Panc1 (cell line): ENCODE results near the gene CABP2. TPM values are rescaled to one million over a fixed set of nuclear protein-coding genes. Genes with fewer than 3 reads are reported as not detected.

Experiments used
- ATAC-seq: fragments of 200-7000 bp; cut with Tn5 transposase; 2 replicates; pipeline ENCODE4 v1.9.1; 2020; ENCODE audit warnings: mild to moderate bottlenecking, moderate library complexity
- BruUV-seq: library from RNA; stranded (reverse); fragments of 400-500 nt; replicated peaks from 2 replicates; lab custom pipeline; 2021; lab: Mats Ljungman, UMichigan
- CTCF ChIA-PET: fragments of 300-600 bp; sonication (Branson Sonifier 250); formaldehyde crosslinking; loops from one replicate; lab custom pipeline; 2022; ENCODE audit warnings: antibody characterized with exemption; lab: Charles Lee
- POLR2A ChIA-PET: fragments of 300-600 bp; sonication (Branson Sonifier 250); formaldehyde crosslinking; loops from one replicate; lab custom pipeline; 2022; ENCODE audit warnings: antibody characterized with exemption; lab: Charles Lee
- DNase-seq: peaks from one replicate; pipeline ENCODE4 v3.0.0-alpha.2; 2010; ENCODE audit warnings: low read depth, low spot score
- H3K27ac ChIP-seq: 2 replicates; pipeline ENCODE4 v1.5.1; 2011; ENCODE audit warnings: mild to moderate bottlenecking, low read length, inconsistent platforms
- H3K27me3 ChIP-seq: fragments of 200-500 bp; sonication (Bioruptor generic); 2 replicates; pipeline ENCODE4 v1.6.0; 2014; ENCODE audit warnings: low read length, inconsistent platforms; ENCODE audit not compliant: control insufficient read depth, insufficient read depth
- H3K36me3 ChIP-seq: fragments of 200-500 bp; sonication (Bioruptor generic); 2 replicates; pipeline ENCODE4 v1.5.1; 2014; ENCODE audit warnings: inconsistent platforms, mild to moderate bottlenecking, low read length, moderate library complexity; ENCODE audit not compliant: control insufficient read depth, insufficient read depth
- H3K4me1 ChIP-seq: 2 replicates; pipeline ENCODE4 v1.5.1; 2011; ENCODE audit warnings: inconsistent platforms, mild to moderate bottlenecking, low read length, moderate library complexity; ENCODE audit not compliant: control insufficient read depth, insufficient read depth
- H3K4me3 ChIP-seq, 2 experiments: 2 replicates each; pipeline ENCODE4 v1.5.1; 2011 to 2012; ENCODE audit warnings: low read depth in 2 of 2, low read length in 2 of 2, mild to moderate bottlenecking in 2 of 2, inconsistent platforms in 1 of 2, moderate library complexity in 1 of 2
- H3K9me3 ChIP-seq: fragments of 200-500 bp; sonication (Bioruptor generic); 2 replicates; pipeline ENCODE4 v1.5.1; 2014; ENCODE audit warnings: low read depth, mild to moderate bottlenecking, inconsistent platforms, low read length, moderate library complexity; ENCODE audit not compliant: control insufficient read depth, insufficient read depth
- POLR2AphosphoS5 ChIP-seq: IDR thresholded peaks from 2 replicates; pipeline ENCODE4 v1.6.1; 2012; ENCODE audit warnings: mild to moderate bottlenecking, low read depth, low read length, moderate library complexity
- SIN3A ChIP-seq: IDR thresholded peaks from 2 replicates; pipeline ENCODE4 v1.6.1; 2012; ENCODE audit warnings: low read depth, mild to moderate bottlenecking, low read length, moderate library complexity, borderline replicate concordance; ENCODE audit not compliant: insufficient read depth
- TCF7L2 ChIP-seq: IDR thresholded peaks from 2 replicates; pipeline ENCODE4 v1.6.1; 2011; ENCODE audit warnings: mild to moderate bottlenecking, low read depth, low read length, inconsistent platforms
- in situ Hi-C: cut with HindIII; loops from 2 replicates; pipeline ENCODE4 v1.10.0; 2016; ENCODE audit warnings: low sequenced_read_pairs, low pct_unique_long_range_greater_than_20kb
- intact Hi-C: fragments of 100-400 bp; cut with micrococcal nuclease; formaldehyde crosslinking; loops from one replicate; pipeline ENCODE4 v1.10.0; 2022; ENCODE audit not compliant: unreplicated experiment
- total RNA-seq: library from RNA; stranded (reverse); gene quantifications from one replicate; pipeline ENCODE4 v1.2.1, GENCODE V29; 2021; ENCODE audit not compliant: unreplicated experiment
- TF ChIP-seq, protein P1 (sequence below): fragments of 450-650 bp; IDR thresholded peaks from 2 replicates; pipeline ENCODE4 v1.5.1; 2017; ENCODE audit warnings: mild to moderate bottlenecking
- TF ChIP-seq, protein P2 (sequence below), 2 experiments: IDR thresholded peaks; 2 replicates each; pipeline ENCODE4 v1.6.1; 2011 to 2012; ENCODE audit warnings: low read depth in 2 of 2, control low read depth in 1 of 2, low read length in 1 of 2, mild to moderate bottlenecking in 1 of 2, moderate library complexity in 1 of 2; ENCODE audit not compliant: insufficient read depth in 1 of 2

Gene CABP2
- total RNA-seq, 1 experiment from 2014 or later, result not detected

DNA sequence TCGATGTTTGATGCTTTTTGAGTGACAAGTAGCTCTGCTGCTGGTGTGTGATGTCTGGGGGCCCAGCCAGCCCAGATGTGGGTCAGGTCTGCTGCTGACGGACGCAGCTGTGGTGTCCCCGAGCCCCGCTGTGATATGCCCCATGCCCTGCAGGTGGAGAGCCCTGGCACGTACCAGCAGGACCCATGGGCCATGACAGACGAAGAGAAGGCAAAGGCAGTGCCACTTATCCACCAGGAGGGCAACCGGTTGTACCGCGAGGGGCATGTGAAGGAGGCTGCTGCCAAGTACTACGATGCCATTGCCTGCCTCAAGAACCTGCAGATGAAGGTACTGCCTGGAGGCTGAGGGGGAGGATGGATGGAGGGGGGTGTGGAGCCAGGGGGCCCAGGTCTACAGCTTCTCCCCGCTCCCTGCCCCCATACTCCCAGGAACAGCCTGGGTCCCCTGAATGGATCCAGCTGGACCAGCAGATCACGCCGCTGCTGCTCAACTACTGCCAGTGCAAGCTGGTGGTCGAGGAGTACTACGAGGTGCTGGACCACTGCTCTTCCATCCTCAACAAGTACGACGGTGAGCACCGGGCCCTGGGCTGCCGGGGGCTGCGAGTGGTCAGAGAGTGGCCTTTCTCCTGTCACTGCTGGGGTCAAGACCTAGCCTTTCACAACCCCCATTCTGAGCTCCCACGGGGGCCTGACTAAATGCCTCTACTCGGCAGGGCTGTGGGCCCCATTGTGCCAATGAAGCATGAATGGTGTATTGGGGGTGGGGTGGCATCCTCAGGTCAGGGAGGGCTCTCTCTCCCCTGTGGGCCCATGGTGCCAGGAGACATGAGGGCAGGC, 33.1 kb downstream of the CABP2 start:
- CTCF ChIA-PET, result interaction anchor here (0.9 kb wide), 1 partner anchor 139 kb away, joined by 3 read pairs; no protein-coding TSS in a partner anchor
- in situ Hi-C loops (no loop called here), intact Hi-C loops (no loop called here)
- POLR2A ChIA-PET, result no interaction called here
- BruUV-seq, result TSS peak; percentile 90
- Histone ChIP-seq H3K27ac (no peak overlapping the region), H3K9me3 (no peaks in the 10 kb centered on the region), H3K4me1 (no peaks in the 10 kb centered on the region; the same call in 1 of the 2 replicates), H3K27me3 (no peaks in the 10 kb centered on the region), H3K36me3 (no peaks in the 10 kb centered on the region), H3K4me3 (no peak overlapping the region)
- ATAC-seq (no peak), DNase-seq (no peak)
- TF ChIP-seq TCF7L2, result no peak
- TF ChIP-seq, protein P1, sequence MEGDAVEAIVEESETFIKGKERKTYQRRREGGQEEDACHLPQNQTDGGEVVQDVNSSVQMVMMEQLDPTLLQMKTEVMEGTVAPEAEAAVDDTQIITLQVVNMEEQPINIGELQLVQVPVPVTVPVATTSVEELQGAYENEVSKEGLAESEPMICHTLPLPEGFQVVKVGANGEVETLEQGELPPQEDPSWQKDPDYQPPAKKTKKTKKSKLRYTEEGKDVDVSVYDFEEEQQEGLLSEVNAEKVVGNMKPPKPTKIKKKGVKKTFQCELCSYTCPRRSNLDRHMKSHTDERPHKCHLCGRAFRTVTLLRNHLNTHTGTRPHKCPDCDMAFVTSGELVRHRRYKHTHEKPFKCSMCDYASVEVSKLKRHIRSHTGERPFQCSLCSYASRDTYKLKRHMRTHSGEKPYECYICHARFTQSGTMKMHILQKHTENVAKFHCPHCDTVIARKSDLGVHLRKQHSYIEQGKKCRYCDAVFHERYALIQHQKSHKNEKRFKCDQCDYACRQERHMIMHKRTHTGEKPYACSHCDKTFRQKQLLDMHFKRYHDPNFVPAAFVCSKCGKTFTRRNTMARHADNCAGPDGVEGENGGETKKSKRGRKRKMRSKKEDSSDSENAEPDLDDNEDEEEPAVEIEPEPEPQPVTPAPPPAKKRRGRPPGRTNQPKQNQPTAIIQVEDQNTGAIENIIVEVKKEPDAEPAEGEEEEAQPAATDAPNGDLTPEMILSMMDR, result no peak
- TF ChIP-seq SIN3A, result no peak
- no peak for TF ChIP-seq POLR2AphosphoS5
- TF ChIP-seq, protein P2, sequence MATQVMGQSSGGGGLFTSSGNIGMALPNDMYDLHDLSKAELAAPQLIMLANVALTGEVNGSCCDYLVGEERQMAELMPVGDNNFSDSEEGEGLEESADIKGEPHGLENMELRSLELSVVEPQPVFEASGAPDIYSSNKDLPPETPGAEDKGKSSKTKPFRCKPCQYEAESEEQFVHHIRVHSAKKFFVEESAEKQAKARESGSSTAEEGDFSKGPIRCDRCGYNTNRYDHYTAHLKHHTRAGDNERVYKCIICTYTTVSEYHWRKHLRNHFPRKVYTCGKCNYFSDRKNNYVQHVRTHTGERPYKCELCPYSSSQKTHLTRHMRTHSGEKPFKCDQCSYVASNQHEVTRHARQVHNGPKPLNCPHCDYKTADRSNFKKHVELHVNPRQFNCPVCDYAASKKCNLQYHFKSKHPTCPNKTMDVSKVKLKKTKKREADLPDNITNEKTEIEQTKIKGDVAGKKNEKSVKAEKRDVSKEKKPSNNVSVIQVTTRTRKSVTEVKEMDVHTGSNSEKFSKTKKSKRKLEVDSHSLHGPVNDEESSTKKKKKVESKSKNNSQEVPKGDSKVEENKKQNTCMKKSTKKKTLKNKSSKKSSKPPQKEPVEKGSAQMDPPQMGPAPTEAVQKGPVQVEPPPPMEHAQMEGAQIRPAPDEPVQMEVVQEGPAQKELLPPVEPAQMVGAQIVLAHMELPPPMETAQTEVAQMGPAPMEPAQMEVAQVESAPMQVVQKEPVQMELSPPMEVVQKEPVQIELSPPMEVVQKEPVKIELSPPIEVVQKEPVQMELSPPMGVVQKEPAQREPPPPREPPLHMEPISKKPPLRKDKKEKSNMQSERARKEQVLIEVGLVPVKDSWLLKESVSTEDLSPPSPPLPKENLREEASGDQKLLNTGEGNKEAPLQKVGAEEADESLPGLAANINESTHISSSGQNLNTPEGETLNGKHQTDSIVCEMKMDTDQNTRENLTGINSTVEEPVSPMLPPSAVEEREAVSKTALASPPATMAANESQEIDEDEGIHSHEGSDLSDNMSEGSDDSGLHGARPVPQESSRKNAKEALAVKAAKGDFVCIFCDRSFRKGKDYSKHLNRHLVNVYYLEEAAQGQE (IDR thresholded peaks at IDR 0.05; ENCODE audit: insufficient read depth in 1 of 2, low read depth in 2 of 2, low read length in 1 of 2), result no peak

DNA sequence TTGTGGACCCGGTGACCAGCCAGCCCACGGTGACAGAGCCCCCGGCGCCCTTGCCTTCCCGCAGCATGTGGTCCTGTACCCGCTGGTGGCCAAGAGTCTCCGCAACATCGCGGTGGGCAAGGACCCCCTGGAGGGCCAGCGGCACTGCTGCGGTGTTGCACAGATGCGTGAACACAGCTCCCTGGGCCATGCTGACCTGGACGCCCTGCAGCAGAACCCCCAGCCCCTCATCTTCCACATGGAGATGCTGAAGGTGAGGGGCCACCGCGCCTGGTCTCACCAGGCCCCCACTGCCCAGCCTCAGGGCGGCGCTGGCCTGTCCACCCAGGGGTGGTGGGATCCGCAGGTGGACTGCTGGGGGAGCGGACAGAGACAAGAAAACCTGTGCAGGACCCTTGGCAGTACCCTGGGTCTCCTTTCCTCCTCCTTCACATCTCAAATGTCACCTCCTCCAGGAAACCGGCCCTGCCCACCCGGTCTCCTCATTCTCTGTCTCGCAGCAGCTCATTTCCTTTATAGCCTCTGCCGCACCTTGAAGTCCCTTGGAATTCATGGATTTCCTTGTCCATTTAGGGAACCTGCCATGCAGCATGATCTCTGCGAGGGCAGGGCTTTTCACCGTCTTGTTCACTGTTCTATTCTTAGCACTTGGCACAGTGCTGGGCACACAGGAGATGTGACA, 33.9 kb downstream of the CABP2 start:
- DNase-seq (no peak), ATAC-seq (no peak)
- no peaks in the 10 kb centered on the region for H3K27me3 ChIP-seq
- TF ChIP-seq SIN3A (no peak), TCF7L2 (no peak), POLR2AphosphoS5 (no peak)
- TF ChIP-seq, protein P1, result no peak
- TF ChIP-seq, protein P2 (IDR thresholded peaks at IDR 0.05; ENCODE audit: insufficient read depth in 1 of 2, low read depth in 2 of 2, low read length in 1 of 2), result no peak
- no peak overlapping the region for H3K4me3 ChIP-seq
- no peak overlapping the region for H3K27ac ChIP-seq
- CTCF ChIA-PET, result interaction anchor here (0.6 to 0.9 kb wide), 2 partner anchors 19 to 138 kb away, joined by 3 read pairs; no protein-coding TSS in a partner anchor
- H3K36me3 ChIP-seq, result no peaks in the 10 kb centered on the region
- no peaks in the 10 kb centered on the region for H3K9me3 ChIP-seq
- POLR2A ChIA-PET, result no interaction called here
- no TSS peak for BruUV-seq
- H3K4me1 ChIP-seq, result peaks cover 3% of the 10 kb centered on the region; the same call in 1 of the 2 replicates
- in situ Hi-C loops, result no loop called here
- intact Hi-C loops, result no loop called here
